ENCODE results near the gene ANTXR1.

ANTXR1 gene

GRCh38 chr2:69099541-69099940, 86.6 kb downstream of the ANTXR1 start:
- DNase-seq (ENCODE audit: low spot score): no peak

- DNase-seq (ENCODE audit: low spot score): no peak
Observed at GRCh38 chr2:69100220-69100723, 87.3 kb downstream of the ANTXR1 start.

DNA sequence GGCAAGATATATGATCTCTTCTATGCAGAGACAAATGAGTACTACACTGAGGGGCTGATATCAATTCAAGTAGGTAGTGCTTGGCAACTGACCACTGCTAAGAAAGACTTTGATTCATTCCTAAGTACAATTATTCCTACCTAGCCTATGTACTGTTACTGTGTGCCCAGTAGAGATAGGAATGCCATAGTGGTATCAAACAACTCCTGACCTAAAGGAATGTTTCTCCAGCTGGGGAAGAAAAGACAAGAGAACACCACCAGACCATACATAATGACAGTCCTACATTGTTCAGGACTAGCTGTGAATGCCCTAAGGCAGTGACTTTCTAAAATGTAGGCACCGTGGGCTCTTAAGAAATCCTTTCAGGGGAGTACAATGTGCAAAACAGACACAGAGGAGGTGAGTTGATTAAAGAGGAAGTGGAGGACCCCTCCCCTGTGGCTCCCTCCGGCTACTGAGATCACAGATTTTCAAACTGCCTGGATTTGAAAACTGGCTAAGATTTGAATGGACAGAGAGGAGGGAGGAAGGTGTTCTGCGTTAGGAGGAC, 89.1 kb downstream of the ANTXR1 start:
- DNase-seq (ENCODE audit: low spot score): no peak

GRCh38 chr2:69103419-69103818, 90.4 kb downstream of the ANTXR1 start:
- no peak for DNase-seq (ENCODE audit: low spot score)

DNA sequence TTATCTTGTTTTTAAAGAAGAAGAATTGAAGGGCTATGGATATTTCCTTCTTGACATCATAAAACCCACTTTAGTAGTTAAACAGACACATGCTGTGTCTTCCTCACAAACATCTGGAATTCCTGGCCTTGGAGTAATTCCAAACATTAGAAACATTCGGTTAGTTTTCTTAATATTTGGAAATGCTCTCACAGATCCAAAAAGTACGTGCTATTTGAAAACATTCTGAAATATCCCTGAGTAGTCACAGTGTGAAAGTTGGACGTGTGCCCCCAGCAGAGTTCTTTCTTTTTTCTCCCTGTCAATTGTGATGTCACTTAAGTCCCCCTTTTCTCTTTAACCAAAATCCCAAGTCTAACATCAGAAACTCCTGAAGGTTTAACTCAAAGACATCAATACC, 91.3 kb downstream of the ANTXR1 start:
- DNase-seq (ENCODE audit: low spot score): no peak

DNA sequence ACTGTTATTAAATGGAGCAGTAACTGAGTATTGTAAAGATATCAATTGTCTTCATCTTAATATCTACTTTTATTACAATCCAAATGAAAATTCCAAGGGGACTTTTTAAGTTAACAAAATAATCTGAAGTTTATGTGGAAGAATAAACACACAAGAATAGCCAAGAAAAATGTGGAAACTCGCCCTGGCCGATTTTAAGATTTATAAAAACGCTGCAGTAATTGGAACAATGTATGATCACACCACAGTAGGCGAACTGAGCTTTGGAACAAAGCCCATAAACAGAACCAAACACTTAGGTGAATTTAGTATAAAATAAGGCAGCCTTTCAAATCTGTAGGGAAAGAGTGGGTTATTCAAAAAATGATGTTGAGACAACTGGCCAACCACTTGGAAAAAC, 96.3 kb downstream of the ANTXR1 start:
- no peak for DNase-seq (ENCODE audit: low spot score)

DNA sequence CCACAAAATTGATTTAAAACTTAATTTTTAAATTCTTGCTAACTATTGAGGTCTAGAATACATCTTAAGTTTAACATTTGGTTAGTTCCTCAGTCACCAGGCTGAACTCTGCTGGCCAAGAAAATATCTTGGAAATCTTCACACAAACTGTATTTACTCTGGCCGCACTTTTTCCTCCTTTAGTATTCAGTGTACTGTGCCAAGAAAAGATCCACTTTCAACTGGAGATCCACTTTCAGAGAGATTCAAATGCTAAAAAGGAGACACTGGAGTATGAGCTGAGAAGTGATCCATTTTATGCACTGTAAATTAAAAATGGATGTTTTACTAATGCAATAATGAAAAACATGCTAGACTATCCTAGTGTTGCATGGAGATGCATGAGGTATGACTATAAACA, 98.1 kb downstream of the ANTXR1 start:
- no peak for DNase-seq (ENCODE audit: low spot score)

GRCh38 chr2:69113627-69114026, 100.6 kb downstream of the ANTXR1 start:
- no peak for DNase-seq (ENCODE audit: low spot score)

DNA sequence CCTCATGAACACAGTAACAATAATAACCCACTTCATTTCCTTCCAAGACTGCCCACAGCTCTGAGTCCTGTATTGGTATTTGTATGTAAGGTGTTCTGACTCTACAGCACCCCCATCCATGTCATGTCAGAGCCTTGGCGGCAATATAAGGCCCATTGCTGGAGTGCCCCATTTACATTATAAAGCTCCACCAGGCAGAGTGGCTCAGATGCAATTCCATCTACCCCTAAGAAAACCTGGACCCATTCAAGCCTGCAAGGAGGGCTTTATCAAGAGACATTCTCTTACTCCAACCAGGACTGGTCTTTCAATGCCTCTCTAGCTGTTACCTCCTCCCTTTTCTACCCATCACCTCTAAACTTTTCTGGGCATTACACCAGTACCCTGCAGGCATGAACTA, 101.6 kb downstream of the ANTXR1 start:
- no peak for DNase-seq (ENCODE audit: low spot score)

GRCh38 chr2:69116438-69116837, 103.5 kb downstream of the ANTXR1 start:
- DNase-seq (ENCODE audit: low spot score): no peak

DNA sequence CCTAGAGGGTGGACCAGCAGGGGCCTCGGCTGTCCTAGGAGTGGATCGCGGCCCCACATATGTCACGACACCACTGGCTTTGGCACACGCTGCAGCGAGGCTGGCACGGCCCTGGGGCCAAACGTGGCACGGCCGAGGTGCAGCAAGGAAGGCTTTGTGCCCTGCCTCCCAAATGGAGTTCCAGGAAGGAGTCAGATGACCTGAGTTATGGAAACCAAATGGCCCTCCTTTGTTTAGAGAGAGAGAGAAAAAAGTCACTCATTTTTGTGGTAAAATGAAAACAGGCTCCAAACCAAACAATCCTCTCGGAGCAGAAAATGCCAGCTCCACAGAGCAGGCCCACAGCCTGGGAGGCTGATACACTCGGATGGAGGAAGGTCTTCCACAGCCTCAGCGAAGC, 105.6 kb downstream of the ANTXR1 start:
- DNase-seq (ENCODE audit: low spot score): no peak

- DNase-seq (ENCODE audit: low spot score): no peak
Observed at GRCh38 chr2:69119104-69119894, 106.3 kb downstream of the ANTXR1 start.

- DNase-seq (ENCODE audit: low spot score): no peak
Observed at GRCh38 chr2:69122271-69122670, 109.3 kb downstream of the ANTXR1 start.

DNA sequence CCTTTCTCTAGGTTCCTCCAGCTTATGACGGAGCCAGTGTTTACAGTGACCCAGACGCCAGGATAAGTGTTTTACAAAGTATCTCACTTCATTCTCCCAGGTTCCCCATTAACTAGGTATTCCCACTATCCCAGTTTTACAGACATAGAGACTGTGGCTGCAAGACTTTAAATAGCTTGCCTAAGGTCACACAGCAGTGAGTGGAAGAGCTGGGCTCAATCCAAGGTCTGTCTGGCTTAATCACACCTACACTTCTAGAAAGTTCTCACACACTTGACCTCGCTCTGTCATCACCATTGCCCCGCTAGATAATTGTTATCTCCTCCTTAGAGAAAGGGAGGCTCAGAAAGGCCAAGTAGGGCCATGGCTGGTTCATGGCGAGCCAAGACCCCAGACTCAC, 110.2 kb downstream of the ANTXR1 start:
- DNase-seq (ENCODE audit: low spot score): no peak

DNA sequence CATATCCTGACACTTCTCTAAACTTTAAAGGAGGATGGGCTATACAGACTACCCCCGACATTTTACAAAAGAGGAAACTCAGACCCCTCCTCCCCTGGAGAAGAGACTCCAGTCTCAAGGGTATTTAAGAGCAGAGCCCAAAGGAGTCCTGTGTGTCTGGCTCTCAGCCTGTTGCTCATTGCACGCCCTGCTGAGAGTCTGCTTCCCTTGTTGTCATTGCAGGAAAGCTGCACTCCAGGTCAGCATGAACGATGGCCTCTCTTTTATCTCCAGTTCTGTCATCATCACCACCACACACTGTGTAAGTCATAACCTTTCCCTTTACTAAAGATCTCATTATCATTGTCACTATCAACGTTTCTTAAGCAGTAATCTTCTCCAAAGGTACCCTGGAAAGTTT, 111.4 kb downstream of the ANTXR1 start:
- no peak for DNase-seq (ENCODE audit: low spot score)

DNA sequence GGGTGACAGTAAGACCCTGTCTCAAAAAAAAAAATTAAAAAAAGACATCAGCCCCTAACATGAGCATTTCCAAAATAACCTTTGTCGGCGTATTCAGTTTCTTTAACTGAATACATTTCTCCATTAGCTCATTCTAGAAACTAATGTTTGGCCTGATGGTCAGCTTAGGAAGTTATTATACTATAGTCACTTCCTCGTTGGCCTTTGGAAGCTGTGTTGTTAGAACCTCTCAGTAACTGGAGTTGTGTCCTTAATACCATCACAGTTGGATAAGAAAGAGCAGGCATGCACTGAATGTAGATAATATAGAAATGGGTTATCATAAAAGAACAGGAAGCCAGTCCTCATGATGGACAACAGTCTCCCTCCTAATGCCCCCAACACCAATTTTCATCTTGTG, 112.8 kb downstream of the ANTXR1 start:
- no peak for DNase-seq (ENCODE audit: low spot score)

GRCh38 chr2:69126341-69126740, 113.4 kb downstream of the ANTXR1 start:
- DNase-seq (ENCODE audit: low spot score): no peak

GRCh38 chr2:69131452-69131851, 118.5 kb downstream of the ANTXR1 start:
- DNase-seq (ENCODE audit: low spot score): no peak

DNA sequence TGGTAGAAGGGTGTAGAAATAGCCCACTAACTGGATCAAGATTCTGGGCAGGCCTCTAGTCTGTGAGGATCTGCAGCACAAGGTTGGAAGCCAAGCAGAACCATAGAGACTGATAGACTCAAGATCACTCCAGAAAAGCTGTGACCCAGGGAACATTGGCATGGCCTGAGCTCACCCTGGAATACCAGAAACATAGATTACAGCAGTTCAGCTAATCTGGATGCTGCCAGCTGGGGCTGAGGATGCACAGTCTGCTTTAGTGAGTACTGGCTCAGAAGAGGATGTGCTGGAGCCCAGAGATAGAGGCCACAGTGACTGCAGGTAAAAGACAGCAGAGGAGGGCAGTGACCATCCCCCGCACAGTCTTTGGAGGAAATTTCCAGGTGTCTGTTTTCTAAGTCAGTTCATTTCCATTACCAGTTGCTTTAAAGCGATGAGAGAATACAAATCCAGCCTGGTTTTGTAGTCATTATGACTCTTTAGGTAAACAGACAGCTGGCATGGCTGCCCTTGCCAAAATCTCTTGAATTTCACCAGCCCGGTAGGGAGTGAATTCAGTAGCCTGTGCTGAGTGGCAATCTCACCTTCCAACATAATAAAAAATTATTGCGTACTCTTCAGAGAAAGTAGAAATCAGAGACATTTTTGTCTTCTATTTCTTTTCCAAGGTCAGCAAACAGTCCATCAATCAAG, 119.2 kb downstream of the ANTXR1 start:
- no peak for DNase-seq (ENCODE audit: low spot score)

- no peak for DNase-seq (ENCODE audit: low spot score)
Observed at GRCh38 chr2:69132960-69133590, 120.1 kb downstream of the ANTXR1 start.

- DNase-seq (ENCODE audit: low spot score): no peak
Observed at GRCh38 chr2:69133898-69134297, 120.9 kb downstream of the ANTXR1 start.

DNA sequence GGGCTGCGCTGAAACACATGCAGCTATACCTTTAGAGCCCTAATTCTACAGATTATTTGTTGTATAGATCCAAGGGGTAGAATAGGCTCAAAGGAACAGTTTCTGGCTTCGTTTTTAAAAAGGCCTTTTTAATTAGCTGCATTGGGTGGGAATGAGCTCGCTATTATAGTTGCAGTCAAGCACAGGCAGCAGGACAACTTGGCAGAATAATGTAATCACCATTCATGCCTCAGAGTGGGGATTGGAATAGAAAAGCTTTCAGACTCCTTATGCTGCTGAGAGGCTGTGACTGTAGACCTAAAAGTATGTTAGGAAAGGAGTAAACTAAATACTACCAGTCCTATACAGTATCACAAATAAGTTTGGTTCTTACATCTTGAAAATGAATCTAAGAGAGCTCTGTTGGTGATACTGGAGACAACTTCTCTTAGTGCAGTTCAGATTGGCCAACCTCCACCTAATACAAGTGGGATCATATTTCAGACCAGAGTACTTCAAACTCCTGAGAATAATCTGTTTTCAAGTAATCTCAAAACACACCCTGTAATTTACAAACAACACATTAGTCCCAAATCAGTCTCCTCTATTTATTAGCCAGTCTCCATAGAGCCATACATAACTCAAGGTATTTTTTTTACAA, 121.4 kb downstream of the ANTXR1 start:
- no peak for DNase-seq (ENCODE audit: low spot score)

All from hematopoietic multipotent progenitor cell treated with erythropoietin and hydrocortisone succinate and interleukin-3 and kit ligand, for 17 days (in vitro differentiated cells).